Activated CD4-positive, alpha-beta T cell treated with anti-CD3 and anti-CD28 coated beads for 4 hours (primary cell): ENCODE results near the gene VSIG8.
A peak's percentile ranks its signal among the peaks of the same experiment; 100 is the strongest.

Source experiments
- DNase-seq, 2 donors: peaks; one replicate each; pipeline ENCODE4 v3.0.0-alpha.2; 2020

VSIG8 gene

DNA sequence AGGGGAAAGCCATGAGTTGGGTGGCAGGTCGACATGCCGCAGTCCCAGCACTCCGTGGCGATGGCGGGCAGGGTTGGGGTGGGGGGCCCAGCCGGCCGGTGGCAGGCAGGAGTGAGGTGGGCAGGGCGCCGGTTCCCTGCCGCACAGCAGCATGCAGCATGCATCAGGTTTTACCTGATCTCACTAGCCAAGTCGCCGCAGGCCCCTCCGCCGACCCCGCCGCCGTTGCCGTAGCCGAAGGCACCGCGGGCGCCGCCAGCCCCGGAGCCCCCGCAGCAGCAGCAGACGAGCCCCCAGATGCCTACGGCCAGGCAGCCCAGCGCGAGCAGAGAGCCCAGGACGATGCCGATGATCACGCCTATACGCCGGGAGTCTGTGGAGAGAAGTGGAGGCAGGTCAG, 6.7 kb downstream of the VSIG8 start:
- no peak for DNase-seq

DNA sequence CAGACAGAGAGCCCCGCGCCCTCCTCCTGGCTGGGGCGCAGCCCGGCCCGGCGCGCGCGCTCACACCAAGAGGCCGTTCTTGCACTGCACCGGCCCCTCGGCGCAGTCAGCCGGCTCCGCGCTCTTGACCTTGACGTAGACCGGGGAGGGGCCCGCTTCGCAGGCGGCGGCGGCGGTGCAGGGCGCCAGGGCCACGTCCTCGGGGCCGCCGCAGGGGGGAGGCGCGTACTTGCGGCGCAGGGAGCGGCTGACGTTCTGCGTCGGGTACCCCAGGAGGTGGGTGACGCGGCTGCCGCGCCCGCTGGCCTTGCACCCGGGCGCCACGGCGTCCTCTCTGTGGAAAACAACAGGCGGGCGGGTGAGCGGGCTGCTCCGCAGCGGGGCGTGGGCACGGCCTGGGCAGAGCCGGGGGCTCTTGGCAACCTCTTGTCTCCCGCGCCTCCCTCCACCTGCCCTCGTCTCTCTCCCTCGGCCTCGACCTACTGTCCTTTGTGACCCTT, 7.7 kb downstream of the VSIG8 start:
- peak; percentile 61 to 64 for DNase-seq

DNA sequence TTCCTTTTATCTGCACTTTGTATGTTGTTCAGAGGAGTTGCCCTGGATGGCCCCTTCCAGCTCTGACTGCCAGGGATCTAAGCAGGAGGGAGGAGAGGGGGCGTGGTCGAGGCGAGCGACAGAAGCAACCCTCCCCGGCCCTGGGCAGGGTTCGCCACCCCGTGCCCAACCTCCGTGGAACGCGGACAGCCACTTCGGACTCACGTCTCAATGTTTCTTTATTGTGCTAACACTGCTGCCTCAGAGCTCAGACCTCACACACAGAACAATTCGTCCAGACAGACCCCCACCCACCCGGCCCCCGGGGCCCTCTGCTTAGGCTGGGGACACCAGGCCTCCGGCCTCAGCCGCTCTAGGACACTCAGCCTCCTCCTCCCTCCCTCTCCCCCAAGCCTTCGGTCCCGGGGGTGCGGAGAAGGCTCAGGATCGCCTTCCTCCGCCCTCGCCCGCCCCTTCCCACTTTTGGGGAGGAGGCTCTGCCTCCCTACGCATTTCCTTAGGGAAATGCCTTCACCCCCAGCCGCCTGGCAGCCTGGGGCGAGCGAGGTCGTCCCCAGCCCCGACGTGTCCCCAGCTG, 8.3 kb downstream of the VSIG8 start:
- DNase-seq = peak in 1 of 2 donors; percentile 4

DNA sequence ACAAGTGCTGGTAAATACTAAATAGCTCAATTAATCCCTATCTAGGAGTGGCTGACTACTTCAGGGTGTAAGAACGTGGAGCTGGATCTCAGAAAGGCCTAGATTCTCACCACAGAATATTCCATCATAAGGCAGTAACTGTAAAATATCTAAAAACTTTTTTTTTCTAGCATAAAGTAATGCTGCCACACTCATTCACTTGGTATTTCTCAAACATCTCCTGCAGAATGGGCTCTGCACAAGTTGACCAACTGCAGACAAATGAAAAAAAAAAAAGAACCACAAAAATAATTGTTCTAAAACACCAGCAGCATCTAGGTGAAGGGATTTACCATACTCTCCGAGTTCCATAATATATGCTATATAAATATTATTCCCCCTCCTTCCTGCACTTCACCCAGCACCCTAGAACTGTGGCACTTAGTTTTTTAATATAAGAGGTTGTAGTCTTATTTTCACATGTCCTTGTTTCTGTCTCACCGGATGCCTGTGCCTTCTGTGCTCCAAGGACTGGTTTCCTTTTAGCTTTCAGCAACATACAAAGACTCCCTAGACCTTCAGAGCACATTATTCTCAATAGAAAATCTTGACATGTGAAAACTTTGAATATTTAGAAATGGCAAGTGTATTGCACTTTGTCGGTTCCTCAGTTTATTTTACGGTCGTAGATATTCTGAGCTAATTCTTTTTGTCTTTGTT, 8.9 kb downstream of the VSIG8 start:
- DNase-seq = no peak

DNA sequence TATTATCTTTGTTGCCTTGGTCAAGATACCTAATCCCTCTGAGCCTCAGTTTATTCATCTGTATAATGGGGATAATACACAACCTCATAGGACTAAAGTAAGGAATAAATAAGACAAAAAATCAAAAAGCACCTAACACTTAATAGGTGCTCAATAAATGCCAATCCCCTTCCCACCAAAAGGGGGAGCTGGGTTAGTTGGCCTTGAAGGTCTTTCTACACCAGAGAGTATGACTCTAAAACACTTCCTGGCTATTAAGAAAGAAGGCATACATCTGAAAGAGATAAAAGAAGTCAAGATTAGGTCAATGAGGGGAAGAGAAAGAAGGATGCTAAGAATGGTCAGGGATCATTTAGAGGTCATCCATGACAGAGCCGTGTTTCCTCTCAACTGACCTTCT, 11.1 kb downstream of the VSIG8 start:
- no peak for DNase-seq

DNA sequence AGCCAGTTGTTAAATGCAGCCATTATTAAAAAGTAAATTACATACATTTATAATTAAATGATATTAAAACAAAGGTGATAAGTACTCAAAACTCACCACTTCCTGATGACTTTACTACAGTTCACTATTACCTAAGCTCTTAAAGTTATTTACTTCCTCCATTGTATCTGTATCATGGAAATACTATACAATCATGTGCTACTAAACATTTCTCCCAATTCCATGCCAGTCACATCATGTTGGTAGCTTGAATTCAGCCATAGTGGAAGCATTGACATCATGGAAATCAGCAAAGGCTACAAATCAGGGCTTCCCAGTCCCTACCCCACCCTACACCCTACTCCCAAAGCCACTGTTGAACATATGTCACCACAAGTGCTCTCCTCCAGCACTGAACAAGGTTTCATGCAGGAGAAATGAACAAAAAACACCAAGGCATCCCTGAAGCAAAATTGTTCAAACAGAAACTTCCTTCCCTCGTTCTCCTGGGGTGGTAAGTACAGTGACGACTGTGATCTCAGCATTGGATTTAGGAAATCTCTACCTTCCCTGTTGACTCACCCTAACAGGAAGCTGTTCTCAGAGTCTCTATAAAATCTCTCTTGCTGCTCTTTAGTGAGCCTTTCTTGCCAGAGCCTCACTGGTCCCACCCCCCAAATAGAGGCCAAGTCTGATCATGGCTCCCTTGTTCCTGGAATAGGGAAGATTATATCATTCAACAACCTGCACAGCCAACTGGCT, 12.7 kb downstream of the VSIG8 start:
- DNase-seq = no peak

DNA sequence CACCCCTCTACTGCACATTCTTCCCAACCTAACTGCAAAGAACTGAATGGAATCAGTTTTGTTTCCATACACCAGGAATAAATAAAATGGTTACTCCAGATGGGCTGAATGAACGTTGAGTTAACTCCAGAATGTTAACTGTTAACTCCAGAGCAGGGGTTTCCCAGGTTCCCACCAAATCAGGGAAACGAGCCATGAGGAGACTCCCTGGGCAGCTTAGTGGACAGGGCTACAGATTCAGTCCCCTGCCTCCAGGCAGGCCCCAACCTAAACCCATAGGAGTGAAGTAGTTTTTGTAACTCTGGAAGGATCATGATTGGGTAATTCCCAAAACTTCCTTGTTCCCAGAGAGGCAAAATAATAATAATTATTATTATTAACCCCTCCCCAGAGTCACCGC, 14.1 kb downstream of the VSIG8 start:
- no peak for DNase-seq

DNA sequence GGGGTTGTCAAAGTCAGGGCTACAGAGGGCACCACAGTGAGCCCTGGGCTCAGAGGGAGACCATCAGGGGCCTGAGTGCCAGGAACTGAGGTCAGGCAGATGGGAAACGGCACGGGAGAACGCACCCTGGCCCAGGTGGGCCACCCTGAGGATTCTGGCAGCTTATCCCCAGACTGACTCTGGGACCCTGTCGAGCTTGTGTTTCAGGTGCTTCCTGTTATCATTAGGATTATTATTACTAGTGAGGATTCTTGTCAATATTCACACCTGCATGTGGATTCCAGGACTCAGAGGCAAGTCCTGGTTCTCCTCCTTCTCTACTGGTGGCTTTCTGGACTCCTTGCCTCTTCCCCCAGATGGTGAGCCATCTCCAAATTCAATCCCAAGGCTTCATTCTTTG, 15.2 kb downstream of the VSIG8 start:
- no peak for DNase-seq

DNA sequence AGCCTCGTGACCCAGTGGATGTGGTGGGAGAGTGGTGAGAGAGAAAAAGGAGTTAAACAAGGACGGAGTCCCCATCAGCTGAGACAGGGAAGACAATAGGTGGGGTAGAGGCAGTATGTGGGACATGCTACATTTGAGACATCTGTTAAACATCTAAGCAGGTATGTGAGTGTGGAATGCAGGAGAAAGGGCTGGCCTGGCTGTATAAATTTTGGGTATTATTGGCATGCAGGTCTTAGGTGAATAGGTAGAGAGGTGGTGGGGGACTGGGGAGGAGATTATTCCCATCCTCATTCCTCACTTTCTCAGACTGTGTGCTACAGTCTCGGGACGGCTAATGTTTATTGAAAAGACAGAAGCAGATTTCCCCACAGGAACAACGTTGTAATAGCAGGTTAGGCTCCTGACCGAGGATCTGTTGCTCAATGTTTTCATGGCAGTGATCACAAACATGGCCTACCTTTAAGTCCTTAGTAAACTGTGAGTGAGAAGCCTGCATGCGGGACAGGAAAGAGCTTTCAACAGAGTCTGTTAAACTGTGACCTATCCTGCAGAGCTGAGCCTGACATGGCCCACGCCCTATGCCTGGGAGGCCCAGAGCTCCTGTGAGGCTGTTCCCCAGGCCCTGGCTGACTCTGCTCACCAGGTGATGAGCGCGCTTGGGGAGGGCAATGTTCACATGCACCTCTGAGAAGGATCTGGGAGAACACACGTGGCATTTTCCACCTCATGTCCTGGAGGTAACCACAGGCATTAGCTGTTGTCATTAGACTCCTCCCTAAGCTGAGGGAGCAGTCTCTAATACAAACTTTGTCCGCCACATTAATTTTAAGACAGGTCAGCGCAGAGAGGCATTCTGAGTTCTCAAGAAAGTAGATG, 16.5 kb downstream of the VSIG8 start:
- no peak for DNase-seq

DNA sequence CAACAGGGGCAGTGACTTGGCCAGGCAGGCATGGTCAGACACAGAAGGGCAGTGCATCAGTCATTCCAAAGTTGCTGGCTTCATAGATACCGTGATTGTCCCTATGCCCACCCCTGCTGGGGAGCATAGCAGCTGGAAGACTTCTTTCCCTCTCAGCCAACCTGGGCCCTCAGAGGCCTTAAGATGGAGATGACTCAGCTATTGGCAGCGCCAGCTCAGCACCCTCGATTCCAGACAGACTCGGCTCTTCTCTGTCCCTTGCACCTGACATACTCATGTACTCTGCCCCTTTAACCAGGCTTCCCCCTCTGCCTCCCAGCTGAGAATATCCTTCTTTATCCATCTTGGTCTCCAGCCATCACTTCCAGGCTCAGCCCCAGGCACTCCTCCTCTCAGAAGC, 19.0 kb downstream of the VSIG8 start:
- DNase-seq = no peak

DNA sequence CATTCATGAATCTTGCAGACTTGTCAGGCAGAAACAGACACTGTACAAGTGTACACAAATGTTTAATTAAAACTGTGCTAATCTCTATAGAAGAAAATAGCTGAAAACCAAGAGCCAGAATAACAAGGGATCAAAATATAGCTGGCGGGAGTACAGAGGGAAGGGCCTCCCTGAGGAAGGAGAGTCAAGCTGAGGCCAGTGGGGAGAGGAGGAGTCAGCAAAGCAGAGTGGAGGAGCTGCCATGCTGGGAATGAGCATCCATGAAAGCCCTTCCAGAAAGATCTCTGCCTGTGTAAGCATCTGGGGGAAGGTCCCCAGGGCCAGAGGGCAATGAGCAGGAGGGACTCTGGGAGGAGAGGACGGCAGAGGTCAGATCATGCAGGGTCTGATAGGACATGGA, 20.7 kb downstream of the VSIG8 start:
- no peak for DNase-seq

DNA sequence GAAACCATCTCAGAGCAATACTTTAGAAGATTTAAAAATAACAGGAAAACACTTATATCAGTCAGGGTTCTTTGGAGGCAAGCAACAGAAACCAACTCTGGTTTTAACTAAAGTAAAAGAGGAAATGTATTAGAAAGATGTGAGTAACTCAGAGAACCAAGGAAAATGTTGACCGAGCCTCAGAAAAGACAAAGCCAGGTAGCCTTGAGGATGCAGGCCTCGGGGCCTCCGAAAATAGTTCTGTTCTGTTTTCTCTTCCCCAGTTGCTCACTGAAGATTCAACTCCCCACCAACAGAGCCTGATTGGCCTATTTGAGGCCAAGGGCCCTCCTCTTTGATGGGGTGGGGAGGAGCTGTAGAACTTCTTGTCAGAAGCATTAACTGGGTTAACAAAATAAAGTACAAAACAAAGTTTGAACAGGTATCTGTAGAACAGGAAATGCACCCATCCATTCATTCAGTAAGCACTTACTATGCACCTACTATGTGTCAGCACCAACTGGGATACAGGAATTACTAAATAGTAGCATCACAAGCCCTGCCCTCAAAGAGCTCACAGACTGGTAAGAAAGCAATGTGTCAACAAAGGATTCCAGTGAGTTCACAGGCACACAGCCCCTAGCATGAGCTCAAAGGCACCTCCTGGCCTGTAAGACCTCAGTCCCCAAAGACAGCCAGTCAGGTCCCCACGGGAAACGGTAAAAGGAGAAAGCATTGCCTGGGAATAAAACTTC, 23.2 kb downstream of the VSIG8 start:
- DNase-seq = no peak

DNA sequence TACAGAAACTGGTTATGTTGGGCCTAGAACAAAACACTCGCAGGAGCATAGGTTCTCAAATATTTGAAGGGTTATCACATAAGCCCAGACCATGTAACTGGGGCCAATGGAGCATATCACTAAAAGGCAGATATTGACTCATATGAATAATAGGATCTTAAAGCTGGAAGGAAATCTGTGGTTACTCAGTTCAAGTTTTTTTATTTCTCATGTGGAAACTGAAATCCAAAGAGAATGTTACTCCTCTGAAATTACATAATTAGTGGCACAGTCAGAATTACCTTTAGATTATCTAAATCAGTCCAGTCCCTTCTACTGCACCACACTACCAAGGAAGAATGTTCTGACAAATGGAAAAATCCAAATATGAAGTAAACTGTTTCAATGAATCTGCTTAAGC, 23.7 kb downstream of the VSIG8 start:
- DNase-seq = no peak

DNA sequence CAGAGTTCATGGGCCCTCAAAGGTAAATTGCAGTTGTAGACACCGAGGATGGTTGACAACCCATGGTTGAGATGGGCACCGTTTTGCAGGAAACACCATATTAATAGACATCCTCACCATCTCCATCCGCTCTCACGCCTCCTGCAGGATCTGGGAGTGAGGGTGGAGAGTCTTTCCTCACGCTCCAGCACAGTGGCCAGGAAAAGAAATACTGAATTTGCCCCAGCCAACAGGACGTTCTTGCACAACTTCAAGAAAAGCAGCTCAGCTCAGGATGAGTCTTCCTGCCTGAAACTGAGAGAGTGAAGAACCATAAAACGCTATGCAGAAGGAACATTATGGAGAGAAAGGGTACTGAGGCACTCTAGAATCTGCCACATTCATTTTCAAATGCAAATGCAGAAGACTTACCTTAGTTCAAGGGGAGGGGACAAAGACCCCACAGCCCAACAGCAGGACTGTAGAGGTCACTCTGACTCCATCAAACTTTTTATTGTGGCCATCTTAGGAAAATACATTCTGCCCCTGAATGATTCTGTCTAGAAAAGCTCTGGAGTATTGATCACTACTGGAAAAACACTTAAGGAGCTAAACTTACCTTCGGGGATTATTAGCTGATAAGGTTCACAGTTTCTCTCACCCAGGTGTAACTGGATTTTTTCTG, 26.5 kb downstream of the VSIG8 start:
- DNase-seq = no peak

DNA sequence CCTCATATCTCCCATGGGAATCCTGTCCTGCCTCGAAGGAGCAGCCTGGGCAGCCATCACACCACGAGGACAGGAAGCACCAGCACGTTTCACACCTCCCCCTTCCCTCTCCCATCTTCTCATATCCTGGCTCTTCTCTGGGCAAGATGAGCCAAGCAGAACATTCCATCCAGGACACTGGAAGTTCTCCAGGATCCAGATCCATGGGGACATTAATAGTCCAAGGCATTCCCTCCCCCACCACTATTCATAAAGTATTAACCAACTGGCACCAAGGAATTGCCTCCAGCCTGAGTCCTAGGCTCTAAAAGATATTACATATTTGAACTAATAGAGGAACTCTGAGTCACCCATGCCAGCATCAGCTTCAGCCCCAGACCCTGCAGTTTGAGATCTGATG, 27.1 kb downstream of the VSIG8 start:
- DNase-seq = no peak

DNA sequence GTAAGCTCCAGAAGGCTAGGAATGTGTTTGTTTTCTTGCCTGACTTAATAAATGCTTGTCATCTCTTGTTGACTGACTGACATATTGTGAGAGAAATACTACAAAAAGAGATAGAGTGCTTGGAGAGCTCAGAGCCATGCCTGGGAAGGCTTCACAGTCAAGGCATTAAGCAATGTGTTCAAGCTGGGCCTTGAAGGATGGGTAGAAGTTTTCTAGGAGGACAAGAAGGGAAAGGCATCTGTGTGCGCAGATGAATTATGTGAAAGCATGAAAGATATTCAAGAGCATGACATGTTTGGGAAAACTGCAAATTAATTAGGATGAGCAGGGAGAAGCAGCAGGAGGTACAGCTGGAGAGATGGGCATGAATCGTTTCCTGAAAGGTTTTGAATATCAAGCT, 30.1 kb downstream of the VSIG8 start:
- DNase-seq = no peak

DNA sequence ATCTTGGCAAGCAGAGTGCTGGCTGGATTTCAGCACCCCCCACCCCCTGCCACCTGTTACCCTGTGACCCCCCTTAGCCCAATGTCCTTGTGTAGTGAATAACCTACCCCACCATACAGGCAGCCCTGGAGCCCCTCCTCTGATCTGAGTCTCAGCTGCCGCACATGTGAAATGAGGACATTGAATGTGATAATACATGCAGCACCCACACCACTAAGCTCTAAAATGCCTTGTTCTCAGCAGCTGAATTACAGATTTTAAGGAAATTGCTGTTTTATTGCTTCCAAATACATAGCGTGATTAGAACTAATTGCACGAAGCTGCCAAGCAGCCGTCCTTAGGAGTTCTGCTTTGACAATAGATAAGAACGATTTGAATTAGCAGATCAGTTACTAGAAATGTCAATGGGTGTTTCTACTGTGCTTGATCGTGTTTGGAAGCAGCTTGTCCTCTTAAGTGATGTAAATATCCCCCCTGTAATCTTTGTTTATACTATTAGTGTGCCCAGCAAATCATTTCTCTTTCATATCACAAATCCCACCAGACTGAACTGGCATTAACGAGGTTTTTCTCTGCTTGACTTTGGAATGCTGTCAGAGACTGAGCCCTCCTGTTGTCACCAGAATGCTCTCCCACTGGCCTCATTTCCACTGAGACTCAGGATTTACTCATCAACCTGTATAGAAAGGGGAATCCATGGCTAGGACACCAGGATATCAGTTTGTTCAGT, 30.9 kb downstream of the VSIG8 start:
- no peak for DNase-seq

DNA sequence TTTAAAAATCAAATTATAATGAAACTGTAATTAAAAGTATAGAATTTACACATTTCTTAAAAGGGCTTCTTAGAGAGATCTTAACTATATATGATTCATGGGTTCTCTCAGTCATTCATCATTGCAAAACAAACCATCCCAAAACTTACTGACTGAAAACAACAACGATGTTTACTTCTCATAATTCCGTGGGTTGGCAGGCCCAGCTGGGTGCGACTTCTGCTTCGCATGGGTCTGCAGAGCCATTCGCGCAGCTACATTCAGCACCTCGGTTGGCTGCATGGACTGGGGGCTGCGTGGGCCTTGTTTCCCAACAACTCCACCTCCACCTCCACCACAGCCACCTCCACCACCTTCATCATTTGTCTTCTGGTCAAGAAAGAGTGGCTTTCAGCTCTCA, 31.7 kb downstream of the VSIG8 start:
- no peak for DNase-seq

DNA sequence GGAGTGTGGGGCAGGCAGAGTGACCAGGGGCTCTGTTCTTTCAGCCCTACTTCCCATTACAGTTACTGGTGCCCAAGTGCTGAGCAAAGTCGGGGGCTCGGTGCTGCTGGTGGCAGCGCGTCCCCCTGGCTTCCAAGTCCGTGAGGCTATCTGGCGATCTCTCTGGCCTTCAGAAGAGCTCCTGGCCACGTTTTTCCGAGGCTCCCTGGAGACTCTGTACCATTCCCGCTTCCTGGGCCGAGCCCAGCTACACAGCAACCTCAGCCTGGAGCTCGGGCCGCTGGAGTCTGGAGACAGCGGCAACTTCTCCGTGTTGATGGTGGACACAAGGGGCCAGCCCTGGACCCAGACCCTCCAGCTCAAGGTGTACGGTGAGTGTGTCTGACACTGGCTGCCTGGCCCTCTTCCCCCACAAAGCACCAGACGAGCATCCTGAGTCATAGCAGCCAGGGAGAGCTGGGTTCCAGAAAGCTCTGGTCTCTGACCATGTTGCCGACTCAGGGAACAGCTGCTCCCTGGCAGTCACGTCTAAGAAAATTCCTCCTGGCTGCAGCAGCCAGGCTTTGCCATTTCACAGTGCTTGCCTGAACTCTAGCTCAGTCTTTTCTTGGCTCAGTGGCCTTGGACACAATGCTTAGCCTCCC, 32.5 kb downstream of the VSIG8 start:
- DNase-seq = no peak

DNA sequence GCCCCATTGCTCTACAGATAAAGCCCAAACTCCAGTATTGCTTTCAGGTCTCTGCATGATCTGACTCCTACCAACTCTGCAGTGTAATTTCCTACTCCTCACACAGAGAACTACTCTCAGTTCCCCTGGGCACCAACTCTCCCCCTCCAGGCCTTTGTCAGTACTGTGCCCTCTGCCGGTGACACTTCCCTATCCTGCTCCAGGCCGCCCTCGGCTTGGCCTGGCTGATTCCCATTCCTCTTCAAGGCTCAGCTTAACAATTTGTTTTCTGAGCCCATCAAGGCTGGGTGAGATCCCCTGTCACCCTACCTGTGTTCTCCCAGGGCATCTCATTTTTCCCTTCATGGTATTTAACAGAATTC, 33.2 kb downstream of the VSIG8 start:
- no peak for DNase-seq
